HG03558 (cell line): Measurements from ENCODE around the gene ZNF383.
"Not testable (repeated sequence)": the region's sequence is repeated elsewhere in the genome, so short reads cannot be mapped to it uniquely, and the experiment has no call there.

Experiments used
- ATAC-seq: cut with Tn5 transposase; IDR thresholded peaks from one replicate; pipeline ENCODE4 v1.9.1; 2021; ENCODE audit warnings: moderate number of reproducible peaks; ENCODE audit not compliant: unreplicated experiment; ENCODE audit errors: extremely low read depth

The ZNF383 gene

DNA sequence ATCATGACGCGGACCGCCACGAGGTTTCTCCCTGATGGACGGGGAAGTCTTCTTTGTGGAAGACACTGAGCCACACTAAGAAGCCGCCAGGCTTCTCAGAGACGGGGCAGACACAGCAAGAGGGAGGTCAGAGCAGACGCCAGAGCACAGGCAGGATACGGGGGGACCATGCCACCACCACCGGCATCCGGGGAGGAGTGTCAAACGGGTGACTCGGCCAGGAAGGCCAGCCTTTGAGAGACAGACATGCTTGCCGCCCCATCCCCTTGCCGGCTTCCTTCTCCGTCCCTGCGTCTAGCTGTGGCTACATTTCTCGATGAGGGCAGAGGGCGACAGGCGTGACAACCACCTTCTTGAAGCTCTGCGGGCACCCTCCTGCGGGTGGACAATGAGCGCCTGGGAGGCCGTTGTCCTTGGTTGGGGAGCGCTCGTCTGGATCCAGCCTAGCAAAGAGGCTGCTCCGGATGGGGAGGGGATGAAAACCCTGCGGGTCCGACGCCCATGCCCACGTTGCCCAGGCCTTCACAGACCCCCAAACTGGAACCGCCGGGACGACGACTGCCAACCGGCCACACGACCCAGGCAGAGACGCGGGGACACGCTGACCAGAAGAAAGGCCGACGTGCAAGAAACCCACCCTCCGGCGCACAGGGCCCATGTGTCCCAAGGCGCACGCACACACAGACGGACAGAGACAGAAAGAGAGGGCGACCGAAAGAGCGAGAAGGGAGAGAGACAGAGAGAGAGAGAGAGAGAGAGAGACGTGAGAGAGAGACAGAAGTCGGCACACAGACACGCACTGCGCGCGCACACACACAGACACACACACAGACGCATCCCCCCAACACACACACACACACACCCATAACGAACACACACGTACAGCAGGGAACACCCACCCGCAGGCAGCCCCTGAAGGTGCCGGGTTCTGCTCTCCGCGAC lies 75.3 kb downstream of the ZNF383 start:
- not testable (repeated sequence) for ATAC-seq

DNA sequence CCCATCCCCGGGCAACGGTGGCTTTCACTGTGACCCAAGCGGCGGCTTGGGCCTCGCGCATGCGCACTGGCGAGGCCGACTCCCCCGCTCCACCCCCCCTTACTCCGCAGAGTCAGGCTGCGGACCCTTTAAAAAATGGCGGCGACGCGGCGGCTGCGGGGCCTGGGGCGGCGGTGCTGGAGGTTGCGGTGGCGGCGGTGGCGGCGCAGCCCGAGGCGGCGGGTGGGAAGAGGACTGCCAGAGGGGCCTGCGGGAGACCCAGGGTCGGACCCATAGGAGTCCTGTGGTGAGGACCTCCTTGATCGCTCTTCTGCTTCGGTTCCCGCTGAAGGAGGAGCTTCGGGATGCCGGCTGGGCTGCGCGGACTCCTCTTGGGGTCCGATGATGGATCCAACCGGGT lies 76.2 kb downstream of the ZNF383 start:
- not testable (repeated sequence) for ATAC-seq
